Measurements from ENCODE around the gene EPHB2. TPM values are rescaled to one million over a fixed set of nuclear protein-coding genes. Genes with fewer than 3 reads are reported as not detected.

The EPHB2 gene
- total RNA-seq, 1 donor = 24.9 TPM

DNA sequence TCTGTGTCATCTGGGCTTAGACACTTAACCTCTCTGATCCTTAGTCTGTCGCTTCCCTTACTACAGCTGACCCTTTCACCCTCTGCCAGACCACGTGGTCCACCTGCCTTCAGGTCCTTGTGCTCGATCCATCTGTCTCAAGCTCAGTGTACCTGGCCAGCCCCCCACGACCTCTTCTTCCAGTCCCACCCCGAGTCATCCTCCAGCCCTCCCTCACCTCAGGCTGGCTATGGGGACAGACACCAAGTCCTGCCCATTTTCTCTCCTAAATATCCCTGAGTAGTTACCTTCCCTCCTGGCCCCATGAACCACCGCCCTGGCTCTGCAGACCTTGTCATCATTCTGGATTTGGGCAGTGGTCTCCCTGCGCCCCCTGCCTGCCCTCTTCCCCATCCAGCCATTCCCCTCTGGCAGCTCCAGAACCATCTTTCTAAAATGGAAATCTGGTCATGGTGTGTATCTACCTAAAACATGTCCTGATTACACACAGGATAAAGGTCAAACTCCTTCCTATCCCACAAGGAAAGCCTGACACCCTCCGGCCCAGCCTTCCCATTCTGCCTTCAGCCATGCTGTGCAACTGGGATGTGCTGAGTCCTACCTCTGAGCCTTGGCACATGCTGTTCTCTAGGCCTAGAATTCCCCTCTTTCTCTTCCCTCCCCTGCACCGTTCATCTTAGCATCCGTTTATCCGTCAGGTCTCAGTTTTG lies 107.6 kb downstream of the EPHB2 start:
- no peak overlapping the region for H3K4me3 ChIP-seq (ENCODE audit: low read depth, low read length)
- TF ChIP-seq, protein P1, sequence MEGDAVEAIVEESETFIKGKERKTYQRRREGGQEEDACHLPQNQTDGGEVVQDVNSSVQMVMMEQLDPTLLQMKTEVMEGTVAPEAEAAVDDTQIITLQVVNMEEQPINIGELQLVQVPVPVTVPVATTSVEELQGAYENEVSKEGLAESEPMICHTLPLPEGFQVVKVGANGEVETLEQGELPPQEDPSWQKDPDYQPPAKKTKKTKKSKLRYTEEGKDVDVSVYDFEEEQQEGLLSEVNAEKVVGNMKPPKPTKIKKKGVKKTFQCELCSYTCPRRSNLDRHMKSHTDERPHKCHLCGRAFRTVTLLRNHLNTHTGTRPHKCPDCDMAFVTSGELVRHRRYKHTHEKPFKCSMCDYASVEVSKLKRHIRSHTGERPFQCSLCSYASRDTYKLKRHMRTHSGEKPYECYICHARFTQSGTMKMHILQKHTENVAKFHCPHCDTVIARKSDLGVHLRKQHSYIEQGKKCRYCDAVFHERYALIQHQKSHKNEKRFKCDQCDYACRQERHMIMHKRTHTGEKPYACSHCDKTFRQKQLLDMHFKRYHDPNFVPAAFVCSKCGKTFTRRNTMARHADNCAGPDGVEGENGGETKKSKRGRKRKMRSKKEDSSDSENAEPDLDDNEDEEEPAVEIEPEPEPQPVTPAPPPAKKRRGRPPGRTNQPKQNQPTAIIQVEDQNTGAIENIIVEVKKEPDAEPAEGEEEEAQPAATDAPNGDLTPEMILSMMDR (IDR thresholded peaks at IDR 0.05; ENCODE audit: insufficient read depth, low read length) = no peak
- DNase-seq (ENCODE audit: low read depth) = no peak

GRCh38 chr1:22819361-22819760 lies 108.7 kb downstream of the EPHB2 start:
- TF ChIP-seq, protein P1 (IDR thresholded peaks at IDR 0.05; ENCODE audit: insufficient read depth, low read length) = no peak
- H3K4me3 ChIP-seq (ENCODE audit: low read depth, low read length) = no peak overlapping the region
- DNase-seq (ENCODE audit: low read depth) = no peak

DNA sequence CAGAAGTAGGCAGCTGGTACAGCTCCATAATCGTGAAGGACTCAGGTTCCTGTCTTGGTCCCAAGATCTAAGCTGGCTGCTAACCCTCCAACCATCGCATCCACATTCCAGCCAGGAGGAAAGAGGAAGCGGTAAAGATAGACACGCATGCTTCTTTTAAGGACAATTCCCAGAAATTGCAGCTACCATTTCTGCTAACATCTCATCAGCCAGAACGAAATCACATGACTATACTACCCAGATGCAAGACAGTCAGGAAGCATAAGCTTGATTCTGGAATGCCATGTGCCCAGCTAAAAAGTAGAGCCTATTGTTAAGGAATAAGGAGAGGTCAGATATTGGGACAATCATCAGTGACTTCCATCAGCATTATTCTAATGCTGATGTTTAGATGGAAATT lies 110.4 kb downstream of the EPHB2 start:
- peak; percentile 59 for DNase-seq (ENCODE audit: low read depth)
- TF ChIP-seq, protein P1 (IDR thresholded peaks at IDR 0.05; ENCODE audit: insufficient read depth, low read length) = no peak
- no peak overlapping the region for H3K4me3 ChIP-seq (ENCODE audit: low read depth, low read length)

- TF ChIP-seq, protein P1 (IDR thresholded peaks at IDR 0.05; ENCODE audit: insufficient read depth, low read length) = no peak
- no peak overlapping the region for H3K4me3 ChIP-seq (ENCODE audit: low read depth, low read length)
- no peak for DNase-seq (ENCODE audit: low read depth)
These were observed 111.7 kb downstream of the EPHB2 start for GRCh38 chr1:22822371-22822770.

GRCh38 chr1:22824466-22824865 lies 113.8 kb downstream of the EPHB2 start:
- TF ChIP-seq, protein P1 (IDR thresholded peaks at IDR 0.05; ENCODE audit: insufficient read depth, low read length) = no peak
- no peak overlapping the region for H3K4me3 ChIP-seq (ENCODE audit: low read depth, low read length)
- no peak for DNase-seq (ENCODE audit: low read depth)

DNA sequence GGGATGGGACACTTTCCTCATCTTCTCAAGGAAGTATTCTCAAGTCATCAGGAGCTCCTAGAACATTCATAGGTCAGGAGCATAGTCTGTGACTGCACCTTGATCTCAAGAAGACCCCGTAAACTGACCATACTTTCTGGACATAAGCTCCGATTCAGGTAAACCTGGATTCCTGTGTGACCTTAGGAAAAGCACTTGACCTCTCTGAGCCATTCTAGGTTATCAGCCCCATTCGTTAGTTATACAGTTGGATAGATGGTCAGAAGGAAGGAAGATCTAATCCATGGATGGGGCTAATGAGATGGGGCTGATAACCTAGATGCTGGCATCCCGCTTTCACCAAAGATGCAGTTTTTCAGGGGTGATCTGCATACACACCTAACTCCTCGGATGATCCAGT lies 114.3 kb downstream of the EPHB2 start:
- no peak overlapping the region for H3K4me3 ChIP-seq (ENCODE audit: low read depth, low read length)
- DNase-seq (ENCODE audit: low read depth) = no peak
- TF ChIP-seq, protein P1 (IDR thresholded peaks at IDR 0.05; ENCODE audit: insufficient read depth, low read length) = no peak
